GM21825 (cell line): Measurements from ENCODE around the gene HSD17B13.
"Not testable (repeated sequence)": the region's sequence is repeated elsewhere in the genome, so short reads cannot be mapped to it uniquely, and the experiment has no call there.

Source experiments
- ATAC-seq: cut with Tn5 transposase; IDR thresholded peaks from one replicate; pipeline ENCODE4 v1.9.1; 2021; ENCODE audit warnings: mild to moderate bottlenecking, moderate library complexity; ENCODE audit not compliant: unreplicated experiment

Gene HSD17B13

GRCh38 chr4:87316961-87317360, 5.7 kb downstream of the HSD17B13 start:
- ATAC-seq, result no peak

GRCh38 chr4:87315000-87315399, 7.7 kb downstream of the HSD17B13 start:
- ATAC-seq, result not testable (repeated sequence)

GRCh38 chr4:87313756-87314155, 8.9 kb downstream of the HSD17B13 start:
- ATAC-seq, result no peak

- no peak for ATAC-seq
Observed at GRCh38 chr4:87311684-87312083, 11.0 kb downstream of the HSD17B13 start.

GRCh38 chr4:87310691-87311335, 11.9 kb downstream of the HSD17B13 start:
- no peak for ATAC-seq

- no peak for ATAC-seq
Observed at GRCh38 chr4:87309625-87310024, 13.1 kb downstream of the HSD17B13 start.

- no peak for ATAC-seq
Observed at GRCh38 chr4:87306056-87306455, 16.6 kb downstream of the HSD17B13 start.

GRCh38 chr4:87305562-87305961, 17.1 kb downstream of the HSD17B13 start:
- ATAC-seq, result no peak

- ATAC-seq, result no peak
Observed at GRCh38 chr4:87304745-87305432, 17.8 kb downstream of the HSD17B13 start.

GRCh38 chr4:87299898-87300297, 22.8 kb downstream of the HSD17B13 start:
- ATAC-seq, result no peak

GRCh38 chr4:87298362-87298761, 24.3 kb downstream of the HSD17B13 start:
- ATAC-seq, result no peak

- ATAC-seq, result not testable (repeated sequence)
Observed at GRCh38 chr4:87294911-87295310, 27.8 kb downstream of the HSD17B13 start.

GRCh38 chr4:87293889-87294288, 28.8 kb downstream of the HSD17B13 start:
- ATAC-seq, result not testable (repeated sequence)

GRCh38 chr4:87286970-87287369, 35.7 kb downstream of the HSD17B13 start:
- ATAC-seq, result no peak

GRCh38 chr4:87284268-87284667, 38.4 kb downstream of the HSD17B13 start:
- not testable (repeated sequence) for ATAC-seq

GRCh38 chr4:87283151-87283550, 39.5 kb downstream of the HSD17B13 start:
- no peak for ATAC-seq

GRCh38 chr4:87281603-87282002, 41.1 kb downstream of the HSD17B13 start:
- ATAC-seq, result no peak

GRCh38 chr4:87278335-87278794, 44.3 kb downstream of the HSD17B13 start:
- ATAC-seq, result no peak

- no peak for ATAC-seq
Observed at GRCh38 chr4:87275311-87275710, 47.4 kb downstream of the HSD17B13 start.

GRCh38 chr4:87274803-87275202, 47.9 kb downstream of the HSD17B13 start:
- ATAC-seq, result no peak

- no peak for ATAC-seq
Observed at GRCh38 chr4:87274327-87274726, 48.4 kb downstream of the HSD17B13 start.

GRCh38 chr4:87270825-87271224, 51.9 kb downstream of the HSD17B13 start:
- ATAC-seq, result no peak
